Retinal pigment epithelial cell (primary cell): ENCODE measurements around the gene UROS.

Experiments used
- DNase-seq: peaks from one replicate; pipeline ENCODE4 v3.0.0-alpha.2; 2010; ENCODE audit warnings: low read depth
- H3K4me3 ChIP-seq: 2 replicates; pipeline ENCODE4 v1.5.1; 2011; ENCODE audit warnings: mild to moderate bottlenecking, low read length, control low read depth, moderate library complexity
- CTCF ChIP-seq: conservative IDR thresholded peaks from 2 replicates; pipeline ENCODE4 v1.5.1; 2011; ENCODE audit warnings: low read depth, low read length, control low read depth, inconsistent platforms

Gene UROS

DNA sequence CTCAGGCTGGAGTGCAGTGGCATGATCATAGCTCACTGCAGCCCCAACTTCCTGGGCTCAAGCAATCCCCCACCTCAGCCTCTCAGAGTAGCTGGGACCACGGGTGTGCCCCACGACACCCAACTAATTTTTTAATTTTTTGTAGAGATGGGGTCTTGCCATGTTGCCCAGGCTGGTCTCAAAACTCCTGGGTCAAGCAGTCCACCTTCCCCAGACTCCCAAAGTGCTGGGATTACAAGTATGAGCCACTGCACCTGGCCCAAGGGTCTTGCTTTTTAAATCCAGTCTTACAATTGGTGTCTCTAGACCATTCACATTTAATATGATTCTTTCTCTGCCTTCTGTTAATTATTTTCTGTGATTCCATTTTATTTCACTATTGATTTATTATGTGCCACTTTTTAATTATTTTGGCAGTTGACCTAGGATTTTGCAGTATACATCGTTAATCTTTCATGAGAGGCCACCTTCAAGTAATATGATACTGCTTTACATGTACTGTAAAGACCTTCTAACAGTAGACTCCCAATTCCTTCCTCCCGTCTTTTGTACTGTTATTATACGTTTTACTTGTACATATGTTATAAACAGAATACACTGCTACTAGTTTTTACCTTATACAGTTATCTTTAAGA lies 66.1 kb downstream of the UROS start:
- H3K4me3 ChIP-seq, result no peak overlapping the region
- no peak for DNase-seq
- TF ChIP-seq CTCF, result no peak

- no peak for DNase-seq
- TF ChIP-seq CTCF, result no peak
- no peak overlapping the region for H3K4me3 ChIP-seq
Measured at GRCh38 chr10:125756196-125756595, 66.9 kb downstream of the UROS start.

GRCh38 chr10:125747417-125747816 lies 75.6 kb downstream of the UROS start:
- no peak for TF ChIP-seq CTCF
- DNase-seq, result no peak
- H3K4me3 ChIP-seq, result no peak overlapping the region

DNA sequence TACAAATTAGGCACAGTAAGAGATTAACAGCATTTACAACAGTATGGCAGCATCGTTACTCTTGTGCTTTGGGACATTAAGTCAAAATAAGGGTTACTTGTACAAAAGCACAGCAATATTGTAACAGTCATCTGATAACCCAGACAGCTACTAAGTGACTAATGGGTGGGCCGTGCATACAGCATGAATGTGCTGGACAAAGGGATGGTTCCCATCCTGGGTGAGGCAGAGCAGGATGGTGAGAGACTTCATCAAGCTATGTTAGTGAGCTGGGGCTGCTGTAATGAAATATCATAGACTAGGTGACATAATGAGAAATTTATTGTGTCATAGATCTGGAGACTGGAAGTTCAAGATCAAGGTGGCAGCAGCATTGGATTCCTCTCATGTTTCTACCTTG lies 78.1 kb downstream of the UROS start:
- TF ChIP-seq CTCF, result no peak
- no peak overlapping the region for H3K4me3 ChIP-seq
- DNase-seq, result no peak

GRCh38 chr10:125742465-125742864 lies 80.6 kb downstream of the UROS start:
- peak; percentile 25 for TF ChIP-seq CTCF
- no peak overlapping the region for H3K4me3 ChIP-seq
- DNase-seq, result no peak

GRCh38 chr10:125739994-125740679 lies 82.9 kb downstream of the UROS start:
- TF ChIP-seq CTCF, result no peak
- H3K4me3 ChIP-seq, result no peak overlapping the region

More at GRCh38 chr10:125739994-125740679, 82.9 kb downstream of the UROS start:
- no peak for DNase-seq
